Astrocyte (in vitro differentiated cells and primary cell): ENCODE results near the gene LRRC31. TPM values are rescaled to one million over a fixed set of nuclear protein-coding genes. Genes with fewer than 3 reads are reported as not detected.

ENCODE experiments used
- DNase-seq: peaks from one replicate; pipeline ENCODE4 v3.0.0-alpha.2; 2010; ENCODE audit warnings: low read depth
- FAIRE-seq: peaks from 2 replicates; lab custom pipeline; 2011; peaks lifted over from hg19 to GRCh38; lab: Jason Lieb, UNC
- H2AFZ ChIP-seq: 2 replicates; pipeline ENCODE4 v1.6.0; 2012; ENCODE audit warnings: low read depth, low read length, inconsistent platforms
- H3K27ac ChIP-seq: 2 replicates; pipeline ENCODE4 v1.5.1; 2011; ENCODE audit warnings: low read depth, low read length, inconsistent platforms
- H3K27me3 ChIP-seq: 2 replicates; pipeline ENCODE4 v1.6.0; 2011; ENCODE audit warnings: low read length, inconsistent platforms; ENCODE audit not compliant: insufficient read depth
- H3K36me3 ChIP-seq: 2 replicates; pipeline ENCODE4 v1.5.1; 2011; ENCODE audit warnings: low read length, inconsistent platforms; ENCODE audit not compliant: insufficient read depth
- H3K4me1 ChIP-seq: 2 replicates; pipeline ENCODE4 v1.5.1; 2011; ENCODE audit warnings: low read length, inconsistent platforms; ENCODE audit not compliant: insufficient read depth
- H3K4me2 ChIP-seq: 2 replicates; pipeline ENCODE4 v1.6.0; 2012; ENCODE audit warnings: low read length, inconsistent platforms
- H3K4me3 ChIP-seq: 2 replicates; pipeline ENCODE4 v1.5.1; 2011; ENCODE audit warnings: low read depth, mild to moderate bottlenecking, low read length, inconsistent platforms; ENCODE audit not compliant: insufficient read depth
- H3K79me2 ChIP-seq: 2 replicates; pipeline ENCODE4 v1.6.0; 2012; ENCODE audit warnings: mild to moderate bottlenecking, low read length, inconsistent platforms; ENCODE audit not compliant: insufficient read depth
- H3K9ac ChIP-seq: 2 replicates; pipeline ENCODE4 v1.6.0; 2012; ENCODE audit warnings: mild to moderate bottlenecking, low read length, inconsistent platforms
- H3K9me3 ChIP-seq: 2 replicates; pipeline ENCODE4 v1.5.1; 2012; ENCODE audit warnings: low read depth, mild to moderate bottlenecking, low read length, inconsistent platforms; ENCODE audit not compliant: insufficient read depth
- H4K20me1 ChIP-seq: 2 replicates; pipeline ENCODE4 v1.6.0; 2012; ENCODE audit warnings: low read length, inconsistent platforms; ENCODE audit not compliant: insufficient read depth
- H3K27ac Mint-ChIP-seq: one replicate; pipeline ENCODE4 v1.8.0; 2021; ENCODE audit warnings: mild to moderate bottlenecking, mixed read lengths; ENCODE audit not compliant: unreplicated experiment
- H3K27me3 Mint-ChIP-seq: one replicate; pipeline ENCODE4 v1.8.0; 2021; ENCODE audit warnings: low read depth, mixed read lengths; ENCODE audit not compliant: unreplicated experiment
- H3K36me3 Mint-ChIP-seq: one replicate; pipeline ENCODE4 v1.8.0; 2021; ENCODE audit warnings: low read depth, mixed read lengths; ENCODE audit not compliant: unreplicated experiment
- H3K4me1 Mint-ChIP-seq: one replicate; pipeline ENCODE4 v1.8.0; 2021; ENCODE audit warnings: low read depth, mixed read lengths; ENCODE audit not compliant: unreplicated experiment
- H3K4me3 Mint-ChIP-seq: one replicate; pipeline ENCODE4 v1.8.0; 2021; ENCODE audit warnings: mild to moderate bottlenecking, moderate library complexity, mixed read lengths; ENCODE audit not compliant: unreplicated experiment
- H3K9me3 Mint-ChIP-seq: one replicate; pipeline ENCODE4 v1.8.0; 2021; ENCODE audit warnings: mild to moderate bottlenecking, mixed read lengths; ENCODE audit not compliant: unreplicated experiment
- CTCF ChIP-seq: IDR thresholded peaks from 2 replicates; pipeline ENCODE4 v1.5.1; 2011; ENCODE audit warnings: low read depth, mild to moderate bottlenecking, inconsistent platforms, low read length, moderate library complexity; ENCODE audit not compliant: insufficient read depth
- EZH2 ChIP-seq: IDR thresholded peaks from 2 replicates; pipeline ENCODE4 v1.6.1; 2012; ENCODE audit warnings: mild to moderate bottlenecking, low read length, inconsistent platforms; ENCODE audit not compliant: insufficient read depth
- total RNA-seq: library from RNA; stranded (reverse); gene quantifications from 2 replicates; pipeline ENCODE4 v1.2.1, GENCODE V29; 2021

The LRRC31 gene
- total RNA-seq, 1 donor from 2014 or later = 0.16 TPM

DNA sequence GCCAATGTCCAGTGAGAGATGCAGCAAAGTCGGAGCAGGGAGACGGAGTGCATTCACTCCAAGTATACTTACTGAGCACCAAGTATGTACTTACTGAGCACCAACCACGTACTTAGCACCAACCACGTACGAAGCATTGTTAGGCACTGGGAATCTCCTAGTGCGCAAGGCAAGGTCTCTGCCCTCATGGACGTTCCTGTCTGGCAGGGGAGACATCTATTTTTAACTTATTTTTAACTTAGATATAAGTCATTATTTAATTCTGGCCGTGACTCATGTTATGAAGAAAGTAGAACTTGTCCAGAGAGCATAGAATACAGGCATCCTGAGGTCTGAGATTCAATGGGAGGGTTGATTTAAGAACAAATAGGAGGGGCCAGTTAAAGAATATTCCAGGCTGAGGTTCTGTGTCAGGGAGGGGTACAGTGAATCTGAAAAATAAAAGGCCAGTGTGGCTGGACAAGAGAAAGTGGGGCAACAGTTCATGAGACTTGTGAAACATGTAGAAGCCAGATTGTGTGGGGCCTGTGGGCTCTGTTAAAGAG, 9.3 kb upstream of the LRRC31 start:
- H3K27me3 ChIP-seq = no peaks in the 10 kb centered on the region
- Mint-ChIP-seq H3K36me3 (no peaks in the 10 kb centered on the region), H3K4me3 (no peak overlapping the region), H3K4me1 (no peaks in the 10 kb centered on the region), H3K27ac (no peak overlapping the region), H3K9me3 (peaks cover 2% of the 10 kb centered on the region), H3K27me3 (peaks cover 4% of the 10 kb centered on the region)
- no peak overlapping the region for H3K4me2 ChIP-seq
- H3K4me1 ChIP-seq = no peaks in the 10 kb centered on the region
- no peak overlapping the region for H2AFZ ChIP-seq
- no peak for DNase-seq
- no peaks in the 10 kb centered on the region for H3K79me2 ChIP-seq
- no peak overlapping the region for H3K9ac ChIP-seq
- H4K20me1 ChIP-seq = no peaks in the 10 kb centered on the region
- H3K9me3 ChIP-seq = no peaks in the 10 kb centered on the region
- no peak for FAIRE-seq
- TF ChIP-seq CTCF (no peak), EZH2 (no peak)
- no peak overlapping the region for H3K27ac ChIP-seq
- no peaks in the 10 kb centered on the region for H3K36me3 ChIP-seq
- no peak overlapping the region for H3K4me3 ChIP-seq

DNA sequence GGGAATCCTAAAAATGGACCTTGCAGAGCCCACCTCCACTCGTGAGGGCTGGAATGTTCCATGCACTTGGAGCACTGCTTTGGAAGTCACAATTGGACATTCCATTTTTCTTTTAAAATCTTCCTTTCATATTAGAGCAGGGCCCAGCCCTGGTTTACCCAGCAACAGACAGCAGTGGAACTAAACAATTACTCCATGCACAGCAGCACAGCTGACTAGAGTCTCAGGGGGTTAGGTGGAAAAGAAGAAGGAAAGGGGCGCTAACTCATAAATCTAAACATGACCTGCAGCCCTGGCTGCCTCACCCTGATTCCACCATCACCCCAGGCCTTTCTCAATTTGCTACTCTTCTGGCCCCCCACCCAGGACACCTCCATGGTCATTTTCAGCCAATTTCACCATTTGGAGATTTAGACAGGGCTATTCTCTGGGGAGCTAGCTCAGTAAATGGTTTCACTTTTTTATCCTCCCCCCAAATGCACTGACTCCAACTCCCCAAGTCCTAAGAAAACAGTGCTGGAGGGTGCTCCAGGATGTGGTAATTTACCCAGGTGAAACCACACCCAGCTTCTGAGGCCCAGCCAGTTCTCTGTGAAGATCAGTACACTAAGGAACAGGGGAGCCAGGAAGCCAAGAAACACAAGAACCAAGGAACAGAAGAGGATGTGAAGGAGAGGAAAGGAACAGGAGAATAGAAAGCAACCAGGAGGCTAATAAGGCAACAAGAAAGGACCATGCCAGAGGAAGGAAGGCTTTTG, 1.6 kb upstream of the LRRC31 start:
- Mint-ChIP-seq H3K4me3 (no peak overlapping the region), H3K27me3 (no peaks in the 10 kb centered on the region), H3K27ac (no peak overlapping the region), H3K9me3 (no peaks in the 10 kb centered on the region), H3K4me1 (peaks cover 5% of the 10 kb centered on the region), H3K36me3 (no peaks in the 10 kb centered on the region)
- H3K9ac ChIP-seq = no peak overlapping the region
- no peaks in the 10 kb centered on the region for H3K36me3 ChIP-seq
- H2AFZ ChIP-seq = no peak overlapping the region
- no peaks in the 10 kb centered on the region for H4K20me1 ChIP-seq
- no peak overlapping the region for H3K27ac ChIP-seq
- H3K4me3 ChIP-seq = no peak overlapping the region
- no peaks in the 10 kb centered on the region for H3K4me1 ChIP-seq
- H3K4me2 ChIP-seq = no peak overlapping the region
- TF ChIP-seq EZH2 (no peak), CTCF (no peak)
- no peaks in the 10 kb centered on the region for H3K27me3 ChIP-seq
- DNase-seq = no peak
- FAIRE-seq = no peak
- no peaks in the 10 kb centered on the region for H3K9me3 ChIP-seq
- no peaks in the 10 kb centered on the region for H3K79me2 ChIP-seq

GRCh38 chr3:169868369-169868768, 1.4 kb downstream of the LRRC31 start:
- TF ChIP-seq CTCF (no peak), EZH2 (no peak)
- Histone ChIP-seq H3K9ac (no peak overlapping the region), H3K27me3 (no peaks in the 10 kb centered on the region), H3K4me1 (no peaks in the 10 kb centered on the region), H3K4me2 (no peak overlapping the region), H3K36me3 (no peaks in the 10 kb centered on the region), H3K9me3 (no peaks in the 10 kb centered on the region), H3K27ac (no peak overlapping the region), H4K20me1 (no peaks in the 10 kb centered on the region), H3K4me3 (no peak overlapping the region), H3K79me2 (no peaks in the 10 kb centered on the region), H2AFZ (no peak overlapping the region)
- Mint-ChIP-seq H3K36me3 (no peaks in the 10 kb centered on the region), H3K27ac (no peak overlapping the region), H3K27me3 (peaks cover 4% of the 10 kb centered on the region), H3K4me1 (peaks cover 5% of the 10 kb centered on the region), H3K9me3 (no peaks in the 10 kb centered on the region), H3K4me3 (no peak overlapping the region)
- no peak for FAIRE-seq
- no peak for DNase-seq
